ENCODE measurements around the gene HADHA.
A peak's percentile ranks its signal among the peaks of the same experiment; 100 is the strongest.

HADHA gene

DNA sequence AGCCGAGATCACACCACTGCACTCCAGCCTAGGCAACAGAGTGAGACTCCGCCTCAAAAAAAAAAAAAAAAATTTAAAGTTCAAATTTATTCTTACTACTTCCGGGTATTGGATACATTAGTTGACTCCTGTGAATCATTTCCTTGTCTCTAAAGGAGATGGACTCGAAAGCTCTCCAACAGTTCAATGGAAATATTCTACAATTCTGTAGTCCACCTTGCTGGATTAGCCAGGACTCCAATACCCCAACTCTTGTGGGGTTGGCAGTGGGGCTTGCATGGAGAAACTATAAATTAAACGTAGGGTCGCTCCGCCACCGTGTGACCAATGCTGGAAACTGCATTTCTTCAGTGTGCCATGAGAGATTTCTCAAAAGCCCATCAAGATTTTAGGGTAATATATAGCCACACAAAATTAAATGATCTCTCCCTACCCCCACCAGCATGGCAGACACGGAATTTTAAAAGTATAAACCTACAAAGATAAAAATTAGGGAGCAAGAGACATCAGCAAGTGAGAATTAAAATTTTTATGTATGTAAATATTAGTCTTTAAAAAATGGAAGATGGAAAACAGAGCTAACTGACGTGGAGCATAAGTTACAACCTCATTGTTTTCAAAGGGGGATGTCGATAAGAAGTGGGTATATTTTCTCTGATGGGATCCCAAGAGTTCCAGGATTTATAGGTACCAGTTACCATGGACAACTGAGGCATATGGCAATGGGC lies 99.3 kb downstream of the HADHA start:
- no peak for TF ChIP-seq ZFX (IDR thresholded peaks at IDR 0.05)
- TF ChIP-seq, protein P1, sequence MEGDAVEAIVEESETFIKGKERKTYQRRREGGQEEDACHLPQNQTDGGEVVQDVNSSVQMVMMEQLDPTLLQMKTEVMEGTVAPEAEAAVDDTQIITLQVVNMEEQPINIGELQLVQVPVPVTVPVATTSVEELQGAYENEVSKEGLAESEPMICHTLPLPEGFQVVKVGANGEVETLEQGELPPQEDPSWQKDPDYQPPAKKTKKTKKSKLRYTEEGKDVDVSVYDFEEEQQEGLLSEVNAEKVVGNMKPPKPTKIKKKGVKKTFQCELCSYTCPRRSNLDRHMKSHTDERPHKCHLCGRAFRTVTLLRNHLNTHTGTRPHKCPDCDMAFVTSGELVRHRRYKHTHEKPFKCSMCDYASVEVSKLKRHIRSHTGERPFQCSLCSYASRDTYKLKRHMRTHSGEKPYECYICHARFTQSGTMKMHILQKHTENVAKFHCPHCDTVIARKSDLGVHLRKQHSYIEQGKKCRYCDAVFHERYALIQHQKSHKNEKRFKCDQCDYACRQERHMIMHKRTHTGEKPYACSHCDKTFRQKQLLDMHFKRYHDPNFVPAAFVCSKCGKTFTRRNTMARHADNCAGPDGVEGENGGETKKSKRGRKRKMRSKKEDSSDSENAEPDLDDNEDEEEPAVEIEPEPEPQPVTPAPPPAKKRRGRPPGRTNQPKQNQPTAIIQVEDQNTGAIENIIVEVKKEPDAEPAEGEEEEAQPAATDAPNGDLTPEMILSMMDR (conservative IDR thresholded peaks at IDR 0.05), result peak; percentile 85
- peak overlapping the region; percentile 5 for H3K27ac ChIP-seq

DNA sequence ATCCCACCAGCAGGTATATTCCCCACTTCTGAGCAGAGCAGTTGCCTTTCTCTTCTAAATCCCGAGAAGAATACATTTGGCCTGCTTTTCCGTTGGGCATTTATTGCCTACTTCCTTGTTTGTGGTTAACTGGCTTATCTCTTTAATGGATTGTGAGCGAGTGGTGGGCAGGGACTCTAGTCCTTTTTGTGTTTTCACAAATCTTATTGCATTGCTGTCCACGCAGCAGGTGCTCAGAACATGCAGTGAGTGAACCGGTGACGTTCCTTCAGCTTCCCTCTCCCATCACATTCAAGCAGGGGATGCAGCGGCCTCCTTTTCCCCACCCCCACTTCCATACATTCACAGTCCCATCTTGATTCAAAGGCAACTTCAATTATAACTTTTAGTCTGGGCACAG lies 100.4 kb downstream of the HADHA start:
- TF ChIP-seq, protein P1 (conservative IDR thresholded peaks at IDR 0.05), result no peak
- no peak for TF ChIP-seq ZFX (IDR thresholded peaks at IDR 0.05)
- H3K27ac ChIP-seq, result peak overlapping the region; percentile 5

DNA sequence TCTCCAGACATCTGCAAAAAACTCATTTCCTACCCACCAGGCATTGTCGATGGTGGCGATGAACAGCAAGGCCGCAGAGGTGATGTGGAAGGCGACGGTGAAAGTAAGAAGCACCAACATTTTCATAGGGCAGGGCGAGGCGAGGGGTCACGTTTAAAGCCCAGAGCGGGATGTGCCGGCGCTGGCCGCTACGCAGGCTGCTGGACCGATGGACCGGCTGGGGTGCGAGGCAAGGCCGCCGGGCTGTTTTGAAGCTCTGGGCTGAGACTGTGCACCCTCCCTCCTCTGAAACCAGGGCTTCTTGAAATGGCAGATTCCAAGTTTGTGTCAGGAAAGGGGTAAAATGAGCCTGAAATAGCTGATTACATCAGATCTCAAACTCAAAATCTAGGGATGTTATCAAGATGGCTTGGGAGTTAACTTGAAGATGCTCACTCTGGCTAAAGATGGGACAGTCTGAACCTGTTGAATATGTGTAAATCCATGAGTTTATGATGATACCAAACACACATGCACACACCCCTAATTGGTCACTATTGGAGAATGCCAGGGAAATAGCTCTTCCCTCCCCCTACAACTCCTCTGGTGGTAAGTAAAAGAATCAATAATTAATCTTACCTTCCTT lies 103.2 kb downstream of the HADHA start:
- no peak for TF ChIP-seq ZFX (IDR thresholded peaks at IDR 0.05)
- TF ChIP-seq, protein P1 (conservative IDR thresholded peaks at IDR 0.05), result no peak
- H3K27ac ChIP-seq, result no peak overlapping the region

Measured in C4-2B (cell line).